ENCODE data around the gene CTNND2. TPM values are rescaled to one million over a fixed set of nuclear protein-coding genes. Genes with fewer than 3 reads are reported as not detected.

Gene CTNND2
- total and polyA plus RNA-seq, 4 donors = 0.03 to 1.0 (median 0.27) TPM

GRCh38 chr5:10927608-10928007 lies 976.6 kb downstream of the CTNND2 start:
- Histone ChIP-seq H3K27me3 (ENCODE audit: control insufficient read depth in 1 of 2, insufficient read depth in 2 of 2, low read length in 1 of 2) (no peaks in the 10 kb centered on the region), H3K36me3 (ENCODE audit: control insufficient read depth in 1 of 2, insufficient read depth in 2 of 2, low read length in 1 of 2) (no peaks in the 10 kb centered on the region), H3K27ac (ENCODE audit: low read depth in 1 of 2, low read length in 2 of 2) (no peak overlapping the region), H3K4me3 (ENCODE audit: low read length in 2 of 2) (no peak overlapping the region), H3K4me1 (ENCODE audit: control insufficient read depth in 1 of 2, insufficient read depth in 2 of 2, low read length in 2 of 2) (no peaks in the 10 kb centered on the region), H3K9me3 (ENCODE audit: control insufficient read depth, low read length) (peaks cover 4% of the 10 kb centered on the region)
- intact Hi-C loops (cut with DNase I) = no loop called here
- no peak for ATAC-seq (ENCODE audit: low FRiP score)
- DNase-seq = no peak

- Histone ChIP-seq H3K9me3 (ENCODE audit: control insufficient read depth, low read length) (peaks cover 4% of the 10 kb centered on the region), H3K4me3 (ENCODE audit: low read length in 2 of 2) (no peak overlapping the region), H3K27me3 (ENCODE audit: control insufficient read depth in 1 of 2, insufficient read depth in 2 of 2, low read length in 1 of 2) (no peaks in the 10 kb centered on the region), H3K36me3 (ENCODE audit: control insufficient read depth in 1 of 2, insufficient read depth in 2 of 2, low read length in 1 of 2) (no peaks in the 10 kb centered on the region), H3K4me1 (ENCODE audit: control insufficient read depth in 1 of 2, insufficient read depth in 2 of 2, low read length in 2 of 2) (no peaks in the 10 kb centered on the region), H3K27ac (ENCODE audit: low read depth in 1 of 2, low read length in 2 of 2) (no peak overlapping the region)
- intact Hi-C loops (cut with DNase I) = no loop called here
- WGBS, 2 donors = 36 to 39% methylated on average over 3 of the region's 3 CpGs
- DNase-seq = no peak
- ATAC-seq (ENCODE audit: low FRiP score) = no peak
These were observed 980.9 kb downstream of the CTNND2 start for GRCh38 chr5:10923310-10923709.
